ENCODE data around the gene TAF4. TPM values are rescaled to one million over a fixed set of nuclear protein-coding genes. Genes with fewer than 3 reads are reported as not detected.
"Not testable (repeated sequence)": the region's sequence is repeated elsewhere in the genome, so short reads cannot be mapped to it uniquely, and the experiment has no call there.

TAF4 gene
- total RNA-seq, 1 experiment from 2014 or later: 2.5 TPM

GRCh38 chr20:61978491-61978890 is 87.2 kb downstream of the TAF4 start:
- no peak for DNase-seq (ENCODE audit: low read depth)

- DNase-seq (ENCODE audit: low read depth): no peak
Observed at GRCh38 chr20:61977419-61977786, 88.3 kb downstream of the TAF4 start.

GRCh38 chr20:61976644-61977418 is 88.8 kb downstream of the TAF4 start:
- no peak for DNase-seq (ENCODE audit: low read depth)

- DNase-seq (ENCODE audit: low read depth): no peak
Observed at GRCh38 chr20:61976263-61976643, 89.4 kb downstream of the TAF4 start.

- DNase-seq (ENCODE audit: low read depth): no peak
Observed at GRCh38 chr20:61975407-61976129, 90.1 kb downstream of the TAF4 start.

GRCh38 chr20:61974357-61974665 is 91.4 kb downstream of the TAF4 start:
- DNase-seq (ENCODE audit: low read depth): no peak

- DNase-seq (ENCODE audit: low read depth): no peak
Observed at GRCh38 chr20:61973515-61974356, 91.9 kb downstream of the TAF4 start.

- no peak for DNase-seq (ENCODE audit: low read depth)
Observed at GRCh38 chr20:61972636-61973508, 92.8 kb downstream of the TAF4 start.

GRCh38 chr20:61971595-61971994 is 94.1 kb downstream of the TAF4 start:
- DNase-seq (ENCODE audit: low read depth): not testable (repeated sequence)

- no peak for DNase-seq (ENCODE audit: low read depth)
Observed at GRCh38 chr20:61970357-61970756, 95.3 kb downstream of the TAF4 start.

GRCh38 chr20:61969806-61970205 is 95.9 kb downstream of the TAF4 start:
- DNase-seq (ENCODE audit: low read depth): no peak

GRCh38 chr20:61968932-61969331 is 96.7 kb downstream of the TAF4 start:
- no peak for DNase-seq (ENCODE audit: low read depth)

- no peak for DNase-seq (ENCODE audit: low read depth)
Observed at GRCh38 chr20:61968036-61968810, 97.5 kb downstream of the TAF4 start.

GRCh38 chr20:61967300-61967699 is 98.4 kb downstream of the TAF4 start:
- no peak for DNase-seq (ENCODE audit: low read depth)

- no peak for DNase-seq (ENCODE audit: low read depth)
Observed at GRCh38 chr20:61966492-61967244, 99.0 kb downstream of the TAF4 start.

GRCh38 chr20:61965606-61966491 is 99.8 kb downstream of the TAF4 start:
- DNase-seq (ENCODE audit: low read depth): no peak

- DNase-seq (ENCODE audit: low read depth): no peak
Observed at GRCh38 chr20:61964675-61965605, 100.7 kb downstream of the TAF4 start.
